Esophagus (tissue), 2 donors: ENCODE data around the gene PDE4D. TPM values are rescaled to one million over a fixed set of nuclear protein-coding genes. Genes with fewer than 3 reads are reported as not detected.

ENCODE experiments used
- H3K27ac ChIP-seq, 2 donors: one replicate each; pipeline ENCODE4 v1.5.1; 2013; ENCODE audit warnings: low read depth in 2 of 2, mild to moderate bottlenecking in 2 of 2, inconsistent platforms in 1 of 2, low read length in 1 of 2, moderate library complexity in 1 of 2
- H3K27me3 ChIP-seq, 2 donors: one replicate each; pipeline ENCODE4 v1.6.1; 2013; ENCODE audit warnings: low read length in 2 of 2, control low read depth in 1 of 2, mild to moderate bottlenecking in 1 of 2; ENCODE audit not compliant: insufficient read depth in 2 of 2, control insufficient read depth in 1 of 2
- H3K36me3 ChIP-seq, 2 donors: one replicate each; pipeline ENCODE4 v1.6.1; 2013; ENCODE audit warnings: low read length in 1 of 2; ENCODE audit not compliant: control insufficient read depth in 2 of 2, insufficient read depth in 2 of 2
- H3K4me1 ChIP-seq, 2 donors: one replicate each; pipeline ENCODE4 v1.6.1; 2013; ENCODE audit warnings: low read length in 1 of 2; ENCODE audit not compliant: control insufficient read depth in 2 of 2, insufficient read depth in 2 of 2
- H3K4me3 ChIP-seq, 2 donors: one replicate each; pipeline ENCODE4 v1.5.1; 2013; ENCODE audit warnings: low read length in 2 of 2, mild to moderate bottlenecking in 2 of 2, low read depth in 1 of 2, moderate library complexity in 1 of 2
- H3K9me3 ChIP-seq, 2 donors: one replicate each; pipeline ENCODE4 v1.6.1; 2013; ENCODE audit warnings: mild to moderate bottlenecking in 2 of 2, low read depth in 1 of 2, low read length in 1 of 2, moderate library complexity in 1 of 2; ENCODE audit not compliant: control insufficient read depth in 2 of 2, insufficient read depth in 1 of 2
- WGBS, 2 donors: extraction: QIAGEN DNeasy Blood & Tissue Kit; methylation state at CpG; one replicate each; pipeline ENCODE4 v1.1.7; 2013; 5-methylcytosine and 5-hydroxymethylcytosine counted together
- polyA plus RNA-seq, 2 donors: library from polyadenylated mRNA; stranded (reverse); fragments of 200-250 nt; gene quantifications; one replicate each; pipeline ENCODE4 v1.2.3, GENCODE V29; 2013
- donor health status: healthy with polysubstance abuse.
- donor health status: Bipolar disorder and iron deficiency.

PDE4D gene
- polyA plus RNA-seq, 2 donors: 1.5 to 2.5 TPM

GRCh38 chr5:58974083-58974482 is 919.4 kb downstream of the PDE4D start:
- Histone ChIP-seq H3K27ac (no peak overlapping the region), H3K4me3 (no peak overlapping the region), H3K9me3 (no peaks in the 10 kb centered on the region), H3K36me3 (peaks cover 4 to 6% of the 10 kb centered on the region in 2 donors), H3K4me1 (no peaks in the 10 kb centered on the region), H3K27me3 (no peaks in the 10 kb centered on the region)
- 92 to 93% methylated on average over 5 of the region's 5 CpGs for WGBS, 2 donors

- 22 to 47% methylated on average over 1 of the region's 1 CpG for WGBS, 2 donors
- Histone ChIP-seq H3K9me3 (no peaks in the 10 kb centered on the region), H3K27me3 (no peaks in the 10 kb centered on the region), H3K27ac (no peak overlapping the region), H3K36me3 (peaks cover 4 to 6% of the 10 kb centered on the region in 2 donors), H3K4me1 (no peaks in the 10 kb centered on the region), H3K4me3 (no peak overlapping the region)
Observed at GRCh38 chr5:58972301-58972700, 921.2 kb downstream of the PDE4D start.

GRCh38 chr5:58970766-58971165 is 922.8 kb downstream of the PDE4D start:
- no peak overlapping the region for H3K4me3 ChIP-seq
- H3K9me3 ChIP-seq: no peaks in the 10 kb centered on the region
- 62 to 73% methylated on average over 2 of the region's 2 CpGs for WGBS, 2 donors
- peaks cover 4 to 6% of the 10 kb centered on the region in 2 donors for H3K36me3 ChIP-seq
- H3K27me3 ChIP-seq: no peaks in the 10 kb centered on the region
- no peaks in the 10 kb centered on the region for H3K4me1 ChIP-seq
- no peak overlapping the region for H3K27ac ChIP-seq

GRCh38 chr5:58969795-58970194 is 923.7 kb downstream of the PDE4D start:
- H3K9me3 ChIP-seq: no peaks in the 10 kb centered on the region
- no peak overlapping the region for H3K4me3 ChIP-seq
- no peaks in the 10 kb centered on the region for H3K4me1 ChIP-seq
- H3K36me3 ChIP-seq: peaks cover 3 to 4% of the 10 kb centered on the region in 2 donors
- 79 to 86% methylated on average over 2 of the region's 2 CpGs for WGBS, 2 donors
- H3K27ac ChIP-seq: no peak overlapping the region
- H3K27me3 ChIP-seq: no peaks in the 10 kb centered on the region

- WGBS, 2 donors: 88 to 93% methylated on average over 3 of the region's 3 CpGs
- H3K4me1 ChIP-seq: no peaks in the 10 kb centered on the region
- H3K4me3 ChIP-seq: no peak overlapping the region
- no peak overlapping the region for H3K27ac ChIP-seq
- no peaks in the 10 kb centered on the region for H3K9me3 ChIP-seq
- no peaks in the 10 kb centered on the region for H3K36me3 ChIP-seq
- no peaks in the 10 kb centered on the region for H3K27me3 ChIP-seq
Observed at GRCh38 chr5:58969253-58969652, 924.3 kb downstream of the PDE4D start.

- no peaks in the 10 kb centered on the region for H3K4me1 ChIP-seq
- H3K4me3 ChIP-seq: no peak overlapping the region
- H3K27ac ChIP-seq: no peak overlapping the region
- H3K27me3 ChIP-seq: no peaks in the 10 kb centered on the region
- WGBS, 2 donors: 81 to 87% methylated on average over 3 of the region's 3 CpGs
- no peaks in the 10 kb centered on the region for H3K36me3 ChIP-seq
- no peaks in the 10 kb centered on the region for H3K9me3 ChIP-seq
Observed at GRCh38 chr5:58968350-58968749, 925.2 kb downstream of the PDE4D start.

GRCh38 chr5:58967597-58968281 is 925.8 kb downstream of the PDE4D start:
- H3K4me3 ChIP-seq: no peak overlapping the region
- no peaks in the 10 kb centered on the region for H3K27me3 ChIP-seq
- no peaks in the 10 kb centered on the region for H3K4me1 ChIP-seq
- H3K36me3 ChIP-seq: no peaks in the 10 kb centered on the region
- H3K27ac ChIP-seq: no peak overlapping the region
- WGBS, 2 donors: 94 to 97% methylated on average over 2 of the region's 2 CpGs
- H3K9me3 ChIP-seq: no peaks in the 10 kb centered on the region

- Histone ChIP-seq H3K27ac (no peak overlapping the region), H3K4me1 (no peaks in the 10 kb centered on the region), H3K36me3 (no peaks in the 10 kb centered on the region), H3K9me3 (no peaks in the 10 kb centered on the region), H3K4me3 (no peak overlapping the region), H3K27me3 (no peaks in the 10 kb centered on the region)
- WGBS, 2 donors: 90% methylated on average over 9 of the region's 9 CpGs
Observed at GRCh38 chr5:58965677-58966414, 927.7 kb downstream of the PDE4D start.

- H3K27me3 ChIP-seq: no peaks in the 10 kb centered on the region
- H3K36me3 ChIP-seq: no peaks in the 10 kb centered on the region
- H3K9me3 ChIP-seq: no peaks in the 10 kb centered on the region
- no peaks in the 10 kb centered on the region for H3K4me1 ChIP-seq
- WGBS, 2 donors: 81 to 86% methylated on average over 1 of the region's 1 CpG
- H3K4me3 ChIP-seq: no peak overlapping the region
- H3K27ac ChIP-seq: no peak overlapping the region
Observed at GRCh38 chr5:58963821-58964220, 929.7 kb downstream of the PDE4D start.

- 68 to 70% methylated on average over 4 of the region's 4 CpGs for WGBS, 2 donors
Observed at GRCh38 chr5:58963361-58963760, 930.2 kb downstream of the PDE4D start.

More at GRCh38 chr5:58963361-58963760, 930.2 kb downstream of the PDE4D start:
- no peaks in the 10 kb centered on the region for H3K4me1 ChIP-seq
- H3K36me3 ChIP-seq: no peaks in the 10 kb centered on the region
- H3K9me3 ChIP-seq: no peaks in the 10 kb centered on the region
- H3K4me3 ChIP-seq: no peak overlapping the region
- H3K27me3 ChIP-seq: no peaks in the 10 kb centered on the region
- no peak overlapping the region for H3K27ac ChIP-seq
